Hypothalamus (tissue), 51 donors: ENCODE data around the gene ACBD6.

Source experiments
- DNase-seq, 51 donors: peaks; one replicate each; lab custom pipeline; 2025; lab: John Stamatoyannopoulos, UW

The ACBD6 gene

DNA sequence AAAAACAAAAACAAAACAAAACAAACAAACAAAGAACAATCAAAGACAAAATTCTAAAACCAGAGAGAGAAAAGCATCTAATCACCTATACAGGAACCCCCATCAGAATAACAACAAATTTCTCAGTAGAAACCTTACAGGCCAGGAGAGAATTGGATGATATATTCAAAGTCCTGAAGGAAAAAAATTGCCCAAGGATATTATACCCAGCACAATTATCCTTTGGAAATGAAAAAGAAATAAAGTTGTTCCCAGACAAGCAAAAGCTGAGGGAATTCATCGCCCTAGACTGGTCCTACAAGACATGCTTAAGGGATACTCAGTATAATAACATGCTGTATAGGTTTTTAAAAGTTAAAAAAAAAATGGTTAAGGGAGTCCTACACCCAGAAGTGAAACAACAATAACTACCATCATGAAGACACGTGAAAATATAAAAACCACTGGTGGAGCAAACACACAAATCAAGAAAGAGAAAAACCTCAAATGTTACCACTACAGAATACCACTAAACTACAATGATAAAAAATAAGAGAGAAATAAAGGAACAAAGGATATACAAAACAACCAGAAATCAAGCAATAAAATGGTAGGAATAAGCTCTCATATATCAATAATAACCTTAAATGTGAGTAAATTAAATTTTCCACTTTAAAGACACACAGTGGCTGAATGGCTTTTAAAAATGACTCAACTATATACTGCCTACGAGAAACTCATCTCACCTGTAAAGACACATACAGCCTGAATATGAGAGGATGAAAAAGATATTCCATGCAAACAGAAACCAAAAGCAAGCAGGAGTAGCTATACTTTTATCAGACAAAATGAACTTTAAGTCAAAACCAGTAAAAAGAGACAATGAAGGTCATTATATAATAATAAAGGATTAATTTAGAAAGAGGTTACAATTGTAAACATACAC lies 121.9 kb downstream of the ACBD6 start:
- no peak for DNase-seq

DNA sequence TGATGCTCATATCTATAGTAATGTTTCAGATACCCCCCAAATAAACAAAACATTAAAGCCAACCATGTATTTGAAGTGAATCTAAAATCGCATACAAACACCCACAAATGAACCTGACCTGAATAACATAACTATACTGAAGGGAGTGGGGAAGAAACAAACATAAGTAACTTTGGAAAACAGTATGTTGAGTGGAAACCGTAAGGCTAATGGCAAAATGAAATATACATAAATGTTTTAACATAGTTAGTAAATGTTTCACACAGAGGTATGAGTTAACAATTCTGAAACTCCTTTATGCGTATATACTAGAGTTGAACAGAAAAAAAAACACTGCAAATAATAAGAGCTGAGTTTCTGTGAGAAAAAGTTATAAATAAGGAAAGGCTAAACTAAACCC lies 125.6 kb downstream of the ACBD6 start:
- DNase-seq = no peak

DNA sequence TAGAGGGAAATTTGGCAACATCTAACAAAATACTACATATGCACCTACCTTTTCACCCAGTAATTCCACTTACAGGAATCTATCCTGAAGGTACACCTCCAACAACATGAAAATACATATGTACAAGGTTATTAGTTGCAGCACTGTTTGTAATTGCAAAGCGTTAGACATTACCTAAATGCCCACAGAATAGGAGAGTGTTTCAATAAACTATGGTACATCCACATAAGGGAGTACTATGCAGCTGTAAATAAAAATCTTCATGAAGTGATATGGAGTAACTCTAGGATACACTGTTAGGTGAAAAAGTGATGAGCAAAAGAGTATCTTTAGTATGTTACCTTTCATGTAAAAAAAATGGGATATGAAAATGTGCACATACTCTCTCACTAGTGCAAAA lies 126.1 kb downstream of the ACBD6 start:
- DNase-seq = no peak

DNA sequence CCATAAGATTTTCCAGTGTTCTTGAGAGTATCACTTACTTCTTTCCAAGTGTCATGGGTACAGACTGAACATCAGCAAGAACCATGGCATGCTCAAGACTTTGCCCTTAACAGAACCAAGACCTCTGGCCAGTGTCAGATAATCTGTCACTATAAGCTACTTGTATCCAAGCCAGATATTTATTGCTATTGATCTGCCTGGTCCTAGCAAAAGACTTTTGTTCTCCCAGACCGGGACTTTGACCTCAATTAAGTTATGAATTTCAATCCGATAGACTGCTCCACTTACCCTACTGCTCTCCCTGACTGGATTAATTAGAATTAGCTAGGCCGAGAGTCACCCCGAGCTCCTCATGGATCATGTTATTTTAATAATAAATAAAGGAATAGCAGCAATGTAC lies 129.6 kb downstream of the ACBD6 start:
- no peak for DNase-seq

DNA sequence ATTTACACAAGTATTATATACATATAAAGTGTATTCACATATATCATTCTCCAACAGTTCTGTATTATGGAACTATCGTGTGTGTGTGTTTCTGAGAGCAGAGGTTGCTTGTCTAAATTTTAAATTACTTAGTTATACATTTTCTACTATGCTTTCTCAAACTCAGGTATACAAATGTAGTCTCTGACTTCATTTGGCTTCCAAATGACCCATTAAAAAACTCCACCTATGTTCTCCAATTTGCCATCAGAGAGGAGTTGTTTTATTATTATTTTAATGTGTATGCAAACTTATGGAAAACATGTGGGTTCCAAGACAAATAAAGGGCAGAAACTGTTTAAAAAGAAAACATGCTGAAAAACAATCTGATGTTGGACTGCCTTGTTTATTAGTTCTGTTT lies 131.8 kb downstream of the ACBD6 start:
- DNase-seq = no peak

DNA sequence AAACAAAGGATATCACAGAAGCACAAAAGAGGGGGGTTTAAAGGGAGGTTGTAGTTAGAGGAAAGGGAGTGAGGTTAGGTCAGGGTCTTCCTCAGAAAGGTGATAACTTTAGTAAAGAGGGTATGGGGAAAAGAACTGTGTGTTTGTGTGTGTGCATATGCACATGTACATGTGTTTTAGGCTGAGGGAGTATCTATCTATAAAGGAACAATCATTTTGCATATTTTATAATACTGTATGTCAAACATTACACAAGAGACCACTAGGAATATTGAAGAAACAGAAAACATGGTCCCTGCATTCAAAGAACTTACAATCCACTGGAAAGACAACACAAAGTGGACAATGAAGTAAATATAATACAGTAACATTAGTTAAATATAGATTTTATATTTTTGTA lies 132.2 kb downstream of the ACBD6 start:
- DNase-seq = no peak

DNA sequence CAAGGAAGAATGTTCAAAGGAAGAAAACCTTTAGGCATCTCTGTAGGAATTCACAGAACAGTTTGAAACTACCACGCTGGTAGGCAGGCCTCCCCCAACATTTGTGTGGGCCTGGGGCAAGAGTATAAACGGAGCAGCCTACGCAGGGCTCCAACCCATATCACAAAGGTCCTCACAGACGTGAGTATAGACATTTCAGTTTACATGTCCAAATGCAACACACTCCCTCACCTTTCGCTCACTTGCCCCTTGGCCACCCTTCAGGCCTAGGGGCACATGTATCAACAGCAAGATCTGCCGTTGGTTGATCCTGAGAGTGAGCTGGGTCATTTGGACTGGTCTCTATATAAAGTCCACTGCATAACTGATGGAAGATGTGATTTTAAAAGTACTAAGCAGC lies 133.3 kb downstream of the ACBD6 start:
- no peak for DNase-seq

DNA sequence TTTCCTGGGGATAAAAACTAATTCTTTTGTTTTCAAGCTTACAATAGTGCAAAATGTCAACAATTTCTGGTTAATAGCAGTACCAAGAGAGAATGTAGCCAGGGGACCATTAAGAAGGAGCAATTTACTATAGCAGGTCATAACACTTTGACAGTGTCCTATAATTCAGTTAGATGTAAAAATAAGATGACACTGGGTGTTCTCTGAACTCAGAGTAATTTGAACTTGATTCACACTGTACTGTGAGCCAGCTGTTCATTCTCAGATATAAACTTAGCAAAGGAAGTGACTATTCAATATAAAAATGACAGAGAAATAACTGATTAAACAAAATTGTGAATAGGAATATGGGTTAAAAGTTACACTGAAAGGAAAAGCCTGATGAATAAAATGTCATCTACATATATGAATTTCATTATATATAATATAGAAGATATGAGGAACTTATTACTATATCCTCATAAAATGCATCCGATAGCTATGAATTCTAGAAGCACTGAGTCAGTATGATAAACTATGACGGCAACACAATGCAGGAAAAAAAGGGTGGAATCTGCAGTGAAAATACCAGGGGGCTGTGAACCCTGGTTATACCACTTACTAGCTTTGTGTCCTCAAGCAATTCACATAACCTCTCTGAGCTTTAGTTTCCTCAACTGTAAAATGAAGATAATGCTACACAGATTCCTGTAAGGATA lies 135.9 kb downstream of the ACBD6 start:
- DNase-seq = no peak

DNA sequence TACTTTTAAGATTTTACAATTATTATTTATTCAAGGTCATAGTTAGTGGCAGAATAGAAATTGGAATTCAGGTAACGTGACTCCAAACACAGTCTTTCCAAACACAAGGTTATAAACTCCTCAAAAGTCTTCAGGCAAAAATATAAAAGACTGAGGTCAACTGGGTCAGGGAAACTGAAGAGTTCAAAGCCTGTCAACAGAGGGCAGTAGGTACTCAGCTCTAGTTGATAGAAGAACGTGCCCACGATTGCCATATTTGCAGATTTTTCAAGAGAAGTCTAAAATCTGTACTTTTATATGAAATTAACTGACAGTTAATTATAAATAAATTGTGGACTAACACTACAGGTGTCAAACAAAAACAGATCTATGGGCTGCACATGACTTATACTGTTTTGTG lies 137.3 kb downstream of the ACBD6 start:
- DNase-seq = no peak

DNA sequence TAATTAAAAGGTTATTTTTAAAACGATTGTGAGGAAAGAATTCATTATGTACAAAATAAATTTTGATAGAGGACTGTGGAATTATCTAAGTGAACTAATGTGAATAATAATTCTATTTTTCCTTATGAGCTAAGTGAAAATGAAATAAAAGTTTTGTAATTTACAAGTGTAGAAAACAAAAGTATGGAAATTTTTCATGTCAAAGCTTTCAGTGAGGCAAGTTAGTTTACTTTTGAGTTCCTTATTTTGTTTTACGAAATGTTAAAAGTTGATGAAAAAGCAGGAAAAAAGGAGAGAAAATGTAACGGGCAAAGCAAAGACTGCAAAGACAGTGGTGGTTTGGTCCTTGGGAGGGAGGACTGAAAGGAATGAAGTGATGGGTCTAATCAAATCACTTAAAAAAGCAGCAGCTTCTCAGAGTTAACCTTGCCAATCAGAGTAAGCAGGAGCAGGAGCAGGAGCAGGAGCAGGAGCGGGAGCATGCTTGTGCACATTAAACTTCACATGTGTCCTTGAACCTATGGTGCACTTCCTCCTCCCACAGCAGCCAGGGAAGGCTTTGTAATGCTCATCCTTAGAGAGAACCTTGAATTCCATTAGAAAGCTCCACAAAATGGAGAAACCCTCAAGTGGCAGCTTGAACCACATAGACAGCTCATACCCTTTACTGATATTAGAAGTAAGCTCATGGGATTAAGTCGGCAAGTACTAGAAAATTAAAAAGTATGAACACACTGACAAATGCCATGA lies 139.0 kb downstream of the ACBD6 start:
- no peak for DNase-seq

DNA sequence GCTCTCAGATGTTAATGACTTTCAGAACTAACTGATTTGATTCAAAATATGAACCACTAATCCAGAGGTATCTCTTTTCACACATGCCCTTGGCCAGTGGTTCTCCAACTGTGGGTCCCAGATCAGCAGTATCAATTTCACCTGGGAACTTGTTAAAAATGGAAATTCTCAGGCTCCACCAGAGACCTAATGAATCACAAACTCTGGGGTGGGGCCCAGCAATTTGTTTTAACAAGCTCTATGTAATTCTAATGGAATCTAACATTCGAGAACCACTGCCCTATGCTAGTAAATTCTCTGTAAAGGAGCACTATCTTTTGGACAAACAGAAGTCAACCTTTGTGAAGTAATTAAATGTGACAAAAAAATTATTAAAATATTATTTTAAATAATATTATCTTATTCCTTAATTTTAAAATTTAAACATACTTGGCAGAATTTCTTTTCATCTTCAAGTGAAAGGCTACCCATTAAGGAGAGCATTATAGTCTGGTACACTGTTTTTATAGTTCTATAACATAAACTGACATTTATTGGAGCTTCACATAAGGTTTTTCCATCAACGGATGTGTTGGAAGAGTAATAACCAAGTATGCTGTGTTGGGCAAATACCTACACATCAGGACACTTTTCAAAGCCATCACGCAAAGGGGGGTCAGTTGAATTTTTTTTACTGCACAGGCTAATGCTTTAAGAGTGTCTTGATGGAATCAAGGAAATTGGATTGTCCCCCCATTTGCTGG lies 141.9 kb downstream of the ACBD6 start:
- no peak for DNase-seq

DNA sequence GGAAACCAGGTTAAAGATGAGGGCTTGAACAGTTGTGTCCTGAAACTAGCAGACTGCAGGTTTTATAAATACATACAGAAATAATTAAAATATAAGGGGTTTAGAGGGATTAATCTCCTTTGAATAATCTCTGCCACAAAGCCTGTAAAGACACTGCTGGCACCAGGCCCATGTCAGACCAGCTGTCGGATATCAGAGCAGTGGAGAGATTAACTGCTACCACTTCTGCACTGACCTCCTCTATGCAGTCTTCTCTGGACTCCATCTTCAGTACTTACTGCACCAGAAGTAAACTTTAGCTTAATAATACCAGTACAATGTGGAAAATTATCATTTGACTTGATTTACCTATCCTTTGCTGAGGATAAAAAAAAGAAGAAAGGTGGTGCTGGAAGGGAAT lies 143.7 kb downstream of the ACBD6 start:
- DNase-seq = peak in 5 of 51 donors; percentile 2 to 47 (median 9)

DNA sequence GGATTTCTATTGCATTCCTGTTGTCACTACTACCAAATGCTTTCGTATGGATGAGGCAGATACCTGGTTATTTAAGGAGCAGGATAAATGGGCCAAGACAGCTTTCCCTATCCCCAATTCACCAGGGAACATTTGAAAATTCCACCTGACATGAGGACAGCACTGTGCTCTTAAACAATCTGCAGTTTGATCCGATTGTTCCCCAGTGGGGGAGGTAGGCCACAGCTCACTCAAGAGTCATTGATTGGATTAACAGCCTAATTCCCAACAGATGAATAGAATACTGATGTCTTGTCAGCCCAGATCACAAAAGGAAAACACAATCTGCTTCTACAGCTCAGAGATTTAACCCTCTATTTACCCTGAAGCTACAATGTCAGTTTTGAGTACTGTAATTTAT lies 148.4 kb downstream of the ACBD6 start:
- no peak for DNase-seq

DNA sequence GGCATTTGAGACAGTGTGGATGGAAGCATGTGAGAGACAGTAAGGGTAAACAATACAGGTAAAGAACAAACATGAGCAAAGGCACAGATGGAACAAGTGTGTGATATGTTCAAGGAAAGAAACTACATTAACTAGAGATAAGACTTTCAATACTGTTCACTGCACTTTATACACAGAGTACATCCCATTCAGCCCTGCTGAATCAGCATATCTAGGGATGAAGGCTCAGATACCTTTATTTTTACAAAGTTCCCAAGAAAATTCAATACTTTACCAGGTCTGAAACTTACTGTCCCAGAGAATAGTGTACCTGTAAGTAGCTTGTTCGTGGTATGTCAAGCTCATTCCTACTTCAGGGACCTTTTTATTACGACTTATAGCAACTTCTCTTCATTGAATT lies 149.8 kb downstream of the ACBD6 start:
- no peak for DNase-seq

DNA sequence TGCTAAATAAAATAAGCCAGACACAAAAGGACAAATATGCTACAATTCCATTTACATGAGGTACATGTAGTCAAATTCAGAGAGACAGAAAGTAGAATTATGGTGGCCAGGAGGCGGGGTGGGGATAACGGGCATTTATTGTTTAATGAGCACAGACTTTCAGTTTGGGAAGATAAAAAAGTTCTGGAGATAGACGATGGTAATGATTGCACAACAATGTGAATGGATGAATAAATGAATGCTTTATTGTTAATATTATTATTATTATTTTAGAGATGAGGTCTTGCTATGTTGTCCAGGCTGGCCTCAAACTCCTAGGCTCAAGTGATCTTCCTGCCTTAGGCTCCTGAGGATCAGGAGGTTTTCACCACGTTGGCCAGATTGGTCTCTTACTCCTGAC lies 150.4 kb downstream of the ACBD6 start:
- DNase-seq = no peak

DNA sequence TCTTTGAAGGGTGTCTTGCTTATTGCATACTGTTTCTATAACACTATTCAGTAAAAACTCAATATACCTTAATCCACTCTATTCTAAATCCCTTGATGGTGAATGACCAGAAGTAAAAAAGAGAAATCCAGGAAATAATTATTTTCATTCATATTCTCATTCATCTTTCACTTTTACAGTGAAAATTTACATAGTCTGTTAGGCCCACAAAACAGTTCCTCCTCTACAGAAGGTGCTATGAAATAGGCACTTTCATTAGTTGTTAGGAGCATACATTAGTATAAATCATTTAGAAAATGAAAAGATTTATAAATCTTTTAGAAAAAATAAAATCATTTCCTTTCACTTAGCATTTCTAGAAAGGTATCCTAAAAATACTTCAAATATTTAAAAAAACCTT lies 157.2 kb downstream of the ACBD6 start:
- no peak for DNase-seq

DNA sequence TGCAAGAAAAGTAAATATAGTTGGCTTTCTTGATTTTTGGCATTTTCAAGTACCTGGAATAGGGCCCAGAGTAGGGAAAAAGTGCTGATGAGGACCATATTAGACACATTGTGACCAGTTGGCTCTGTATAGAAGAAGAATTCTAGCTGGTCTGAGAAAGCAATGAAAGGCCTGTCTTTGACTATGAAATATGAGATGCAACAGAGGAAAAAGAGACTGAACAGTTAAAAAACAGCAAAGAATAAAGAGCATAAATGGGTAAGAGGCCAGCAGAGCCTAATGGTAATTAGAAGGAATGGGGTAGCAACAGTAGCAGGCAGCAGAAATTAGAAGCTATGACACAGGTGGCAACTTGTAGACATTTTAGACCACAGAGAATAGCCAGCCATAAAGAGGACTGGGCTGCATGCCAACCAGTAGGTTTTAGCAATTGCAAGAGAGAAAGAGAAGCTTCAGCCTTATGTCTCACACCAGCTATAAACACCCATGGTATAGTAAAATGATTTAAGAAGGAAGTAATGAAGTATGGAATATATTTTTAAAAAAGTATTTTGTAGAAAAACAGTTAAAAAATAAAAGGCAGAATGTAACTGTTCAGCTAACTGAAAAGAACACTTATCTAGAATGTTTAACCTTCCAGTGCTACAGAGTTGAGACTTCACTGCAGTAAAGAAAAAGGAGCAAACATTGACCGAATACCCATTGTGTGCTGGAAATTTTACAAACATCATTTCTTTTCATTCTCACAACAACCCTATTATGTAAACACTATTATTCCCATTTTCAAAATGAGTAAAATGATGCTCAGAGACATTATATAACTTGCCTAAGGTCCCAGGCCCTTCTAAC lies 158.2 kb downstream of the ACBD6 start:
- DNase-seq = peak in 1 of 51 donors; percentile 16

DNA sequence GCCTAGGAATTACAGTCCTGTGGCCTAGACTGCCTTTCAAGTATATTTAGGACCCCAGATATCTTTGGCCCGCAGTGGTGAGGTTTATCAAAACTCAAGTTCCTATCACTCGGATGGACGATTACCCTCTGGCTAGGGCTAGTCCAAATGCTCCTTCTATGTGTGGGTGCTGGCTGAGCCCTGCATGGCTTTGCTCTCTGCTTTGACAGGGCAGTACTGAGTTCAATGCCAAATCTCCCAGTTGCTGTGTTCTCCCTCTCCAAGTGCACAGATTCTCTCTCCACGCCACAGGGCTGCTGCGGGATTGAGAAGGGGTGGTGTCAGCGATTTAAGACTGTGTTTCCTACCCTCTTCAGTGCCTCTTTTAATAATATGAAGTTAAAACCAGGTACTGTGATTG lies 175.3 kb downstream of the ACBD6 start:
- DNase-seq = no peak

DNA sequence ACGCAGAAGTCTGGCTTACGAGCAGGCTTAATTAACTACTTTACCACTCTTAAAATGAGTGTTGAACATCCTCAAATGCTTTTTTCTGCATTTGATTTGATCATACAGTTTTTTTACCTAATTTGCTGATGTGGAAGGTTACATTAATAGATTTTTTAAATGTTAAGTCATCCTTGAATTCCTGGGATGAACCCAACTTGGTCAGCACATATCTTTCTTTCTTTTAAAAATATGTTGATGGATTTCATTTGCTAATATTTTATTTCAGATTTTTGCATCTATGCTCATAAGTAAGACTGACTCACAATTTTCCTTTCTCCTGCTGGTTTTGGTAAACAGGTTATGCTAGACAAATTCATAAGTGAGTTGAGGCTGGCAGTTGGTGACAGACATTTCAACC lies 189.5 kb downstream of the ACBD6 start:
- DNase-seq = no peak
